Body of pancreas (tissue), 4 donors: Measurements from ENCODE around the gene COL6A3. TPM values are rescaled to one million over a fixed set of nuclear protein-coding genes. Genes with fewer than 3 reads are reported as not detected.

Experiments used
- ATAC-seq: fragments of 150-250 bp; one replicate; pipeline ENCODE4 v1.9.1; 2016
- DNase-seq, 4 donors: peaks; one replicate each; pipeline ENCODE4 v3.0.0-alpha.2; 2019
- H3K27ac ChIP-seq, 4 donors: fragments of 200-600 bp; sonication (generic); 1 replicate in 3 of 4; 2 replicates in 1 of 4; pipeline versions ENCODE4 v1.5.1 to v1.6.1; 2016 to 2019; ENCODE audit warnings: mild to moderate bottlenecking in 1 of 4, mixed read lengths in 1 of 4, moderate library complexity in 1 of 4
- H3K27me3 ChIP-seq, 2 donors: fragments of 200-600 bp; sonication (generic); one replicate each; pipeline ENCODE4 v1.6.0; 2016; ENCODE audit warnings: mild to moderate bottlenecking in 1 of 2
- H3K36me3 ChIP-seq, 2 donors: fragments of 200-600 bp; sonication (generic); replicated peaks in 1 of 2; 2 replicates each; pipeline ENCODE4 v1.5.1; 2016; ENCODE audit warnings: low read depth in 2 of 2; ENCODE audit not compliant: insufficient read depth in 1 of 2
- H3K4me1 ChIP-seq: fragments of 200-600 bp; sonication (generic); one replicate; pipeline ENCODE4 v1.6.0; 2016
- H3K4me3 ChIP-seq, 2 donors: fragments of 200-600 bp; sonication (generic); 1 replicate in 1 of 2; 2 replicates in 1 of 2; pipeline ENCODE4 v1.5.1; 2016 to 2019
- H3K9me3 ChIP-seq, 3 donors: fragments of 200-600 bp; sonication (generic); 1 replicate in 2 of 3; 2 replicates in 1 of 3; pipeline ENCODE4 v1.5.1; 2016
- POLR2A ChIP-seq, 3 donors: fragments of 450-650 bp; IDR thresholded peaks; one replicate each; pipeline ENCODE4 v1.6.1; 2016; ENCODE audit warnings: antibody characterized with exemption in 3 of 3, mild to moderate bottlenecking in 2 of 3
- WGBS, 2 donors: methylation state at CpG; one replicate each; pipeline ENCODE4 v1.1.5; 2017; 5-methylcytosine and 5-hydroxymethylcytosine counted together
- intact Hi-C: fragments of 100-400 bp; cut with DNase I; formaldehyde crosslinking; loops from one replicate; pipeline ENCODE4 v1.15.1; 2023
- total RNA-seq, 2 donors: library from RNA; depleted of rRNA; stranded (reverse); fragments of >200 nt; gene quantifications; one replicate each; pipeline ENCODE4 v1.1.0, GENCODE V29; 2016
- TF ChIP-seq, protein P1 (sequence below), 7 experiments: fragments of 450-650 bp in 4 of 7; fragments of 200-600 bp in 3 of 7; sonication (generic) in 3 of 7; IDR thresholded peaks; one replicate each; pipeline ENCODE4 v1.5.1; 2016 to 2019; ENCODE audit warnings: antibody characterized with exemption in 7 of 7

Gene COL6A3
- total RNA-seq, 2 donors from 2014 or later: 46.4 to 121 TPM

DNA sequence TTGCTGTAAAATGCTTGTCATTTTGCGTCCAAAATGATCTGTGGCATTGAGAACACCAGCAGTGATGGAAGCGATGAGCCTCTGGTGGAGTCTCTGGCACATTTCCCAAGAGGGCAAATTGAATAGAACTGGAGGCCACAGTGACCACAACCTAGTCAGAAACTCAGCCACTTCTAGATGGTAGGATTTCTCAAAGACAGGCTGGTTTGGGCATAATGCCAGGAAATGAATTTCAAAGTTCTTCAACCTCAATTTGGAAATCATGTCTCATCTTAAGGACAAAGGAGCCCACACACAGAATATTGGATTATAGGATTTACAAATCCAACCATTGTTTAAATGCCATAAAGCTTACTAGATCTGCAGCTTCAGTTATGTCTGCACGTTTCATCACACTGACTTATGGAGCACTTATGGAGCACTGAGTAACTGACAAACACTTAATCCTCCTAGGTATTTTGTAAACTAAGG, 132.1 kb downstream of the COL6A3 start:
- ATAC-seq (no peak), DNase-seq (no peak)
- intact Hi-C loops: no loop called here
- WGBS, 2 donors: 45 to 75% methylated on average over 3 of the region's 3 CpGs
- no peaks in the 10 kb centered on the region for H3K36me3 ChIP-seq
- H3K27me3 ChIP-seq: no peaks in the 10 kb centered on the region
- no peaks in the 10 kb centered on the region for H3K4me1 ChIP-seq
- H3K27ac ChIP-seq: no peak overlapping the region
- no peak overlapping the region for H3K4me3 ChIP-seq
- TF ChIP-seq POLR2A (IDR thresholded peaks at IDR 0.05): no peak
- TF ChIP-seq, protein P1, sequence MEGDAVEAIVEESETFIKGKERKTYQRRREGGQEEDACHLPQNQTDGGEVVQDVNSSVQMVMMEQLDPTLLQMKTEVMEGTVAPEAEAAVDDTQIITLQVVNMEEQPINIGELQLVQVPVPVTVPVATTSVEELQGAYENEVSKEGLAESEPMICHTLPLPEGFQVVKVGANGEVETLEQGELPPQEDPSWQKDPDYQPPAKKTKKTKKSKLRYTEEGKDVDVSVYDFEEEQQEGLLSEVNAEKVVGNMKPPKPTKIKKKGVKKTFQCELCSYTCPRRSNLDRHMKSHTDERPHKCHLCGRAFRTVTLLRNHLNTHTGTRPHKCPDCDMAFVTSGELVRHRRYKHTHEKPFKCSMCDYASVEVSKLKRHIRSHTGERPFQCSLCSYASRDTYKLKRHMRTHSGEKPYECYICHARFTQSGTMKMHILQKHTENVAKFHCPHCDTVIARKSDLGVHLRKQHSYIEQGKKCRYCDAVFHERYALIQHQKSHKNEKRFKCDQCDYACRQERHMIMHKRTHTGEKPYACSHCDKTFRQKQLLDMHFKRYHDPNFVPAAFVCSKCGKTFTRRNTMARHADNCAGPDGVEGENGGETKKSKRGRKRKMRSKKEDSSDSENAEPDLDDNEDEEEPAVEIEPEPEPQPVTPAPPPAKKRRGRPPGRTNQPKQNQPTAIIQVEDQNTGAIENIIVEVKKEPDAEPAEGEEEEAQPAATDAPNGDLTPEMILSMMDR (IDR thresholded peaks at IDR 0.05): no peak
- H3K9me3 ChIP-seq: no peaks in the 10 kb centered on the region

DNA sequence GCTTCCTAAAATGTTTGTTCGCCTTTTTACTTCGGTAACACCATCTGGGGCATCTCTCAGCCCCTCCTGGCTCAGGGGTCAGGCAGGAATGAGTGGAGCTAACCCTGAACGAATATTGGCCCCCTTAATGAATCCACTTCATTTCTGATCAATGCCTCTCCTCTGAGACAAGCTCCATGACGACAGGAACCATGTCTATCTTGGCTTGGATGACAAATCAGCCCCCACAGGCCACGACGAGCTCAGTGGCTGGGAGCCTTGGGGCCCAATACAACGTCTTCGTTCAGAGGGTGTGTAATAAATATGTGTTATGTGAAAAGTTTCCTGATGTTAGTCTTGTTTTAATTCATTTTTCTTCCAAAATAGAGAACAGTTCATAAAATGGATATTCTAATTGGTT, 133.0 kb downstream of the COL6A3 start:
- intact Hi-C loops: no loop called here
- H3K9me3 ChIP-seq: no peaks in the 10 kb centered on the region
- H3K4me3 ChIP-seq: no peak overlapping the region
- H3K36me3 ChIP-seq: no peaks in the 10 kb centered on the region
- no peak overlapping the region for H3K27ac ChIP-seq
- TF ChIP-seq, protein P1 (IDR thresholded peaks at IDR 0.05): no peak
- TF ChIP-seq POLR2A (IDR thresholded peaks at IDR 0.05): no peak
- no peaks in the 10 kb centered on the region for H3K27me3 ChIP-seq
- WGBS, 2 donors: 62 to 64% methylated on average over 8 of the region's 8 CpGs
- DNase-seq: no peak
- ATAC-seq: no peak
- no peaks in the 10 kb centered on the region for H3K4me1 ChIP-seq

- WGBS, 2 donors: 61 to 73% methylated on average over 11 of the region's 11 CpGs
- intact Hi-C loops: no loop called here
- Histone ChIP-seq H3K36me3 (no peaks in the 10 kb centered on the region), H3K9me3 (no peaks in the 10 kb centered on the region), H3K27ac (no peak overlapping the region), H3K27me3 (no peaks in the 10 kb centered on the region), H3K4me1 (no peaks in the 10 kb centered on the region), H3K4me3 (no peak overlapping the region)
- no peak for TF ChIP-seq POLR2A (IDR thresholded peaks at IDR 0.05)
- TF ChIP-seq, protein P1 (IDR thresholded peaks at IDR 0.05): no peak
- peak; percentile 35 for ATAC-seq
- peak in 1 of 4 donors; percentile 27 for DNase-seq
Observed at GRCh38 chr2:237280229-237280628, 133.7 kb downstream of the COL6A3 start.

- intact Hi-C loops: no loop called here
- 69 to 71% methylated on average over 9 of the region's 9 CpGs for WGBS, 2 donors
- DNase-seq (no peak), ATAC-seq (no peak)
- Histone ChIP-seq H3K4me1 (no peaks in the 10 kb centered on the region), H3K4me3 (no peak overlapping the region), H3K9me3 (no peaks in the 10 kb centered on the region), H3K36me3 (no peaks in the 10 kb centered on the region), H3K27me3 (no peaks in the 10 kb centered on the region), H3K27ac (peak overlapping the region in 1 of 4 donors; percentile 26)
- TF ChIP-seq, protein P1 (IDR thresholded peaks at IDR 0.05): no peak
- TF ChIP-seq POLR2A (IDR thresholded peaks at IDR 0.05): no peak
Observed at GRCh38 chr2:237279012-237279768, 134.8 kb downstream of the COL6A3 start.

GRCh38 chr2:237278568-237278967, 135.4 kb downstream of the COL6A3 start:
- no peaks in the 10 kb centered on the region for H3K27me3 ChIP-seq
- peak; percentile 48 for ATAC-seq
- no peaks in the 10 kb centered on the region for H3K9me3 ChIP-seq
- H3K4me3 ChIP-seq: no peak overlapping the region
- H3K36me3 ChIP-seq: no peaks in the 10 kb centered on the region
- intact Hi-C loops: no loop called here
- no peak for TF ChIP-seq POLR2A (IDR thresholded peaks at IDR 0.05)
- TF ChIP-seq, protein P1 (IDR thresholded peaks at IDR 0.05): no peak
- DNase-seq: peak in 2 of 4 donors; percentile 37 to 47
- 54 to 62% methylated on average over 6 of the region's 6 CpGs for WGBS, 2 donors
- no peaks in the 10 kb centered on the region for H3K4me1 ChIP-seq
- H3K27ac ChIP-seq: peak overlapping the region in 1 of 4 donors; percentile 31
